Fibroblast of the aortic adventitia (primary cell): ENCODE results near the gene COA1. TPM values are rescaled to one million over a fixed set of nuclear protein-coding genes. Genes with fewer than 3 reads are reported as not detected.

ENCODE experiments used
- DNase-seq: peaks from one replicate; pipeline ENCODE4 v3.0.0-alpha.2; 2010; ENCODE audit warnings: low read depth
- H3K4me3 ChIP-seq: 2 replicates; pipeline ENCODE4 v1.5.1; 2011; ENCODE audit warnings: low read depth, mild to moderate bottlenecking, control low read depth, low read length, moderate library complexity
- total RNA-seq: library from RNA; depleted of rRNA; stranded (reverse); fragments of >200 nt; gene quantifications from 2 replicates; pipeline ENCODE4 v1.2.3, GENCODE V29; 2012; ENCODE audit warnings: low replicate concordance
- TF ChIP-seq, protein P1 (sequence below): IDR thresholded peaks from 2 replicates; pipeline ENCODE4 v1.5.1; 2011; ENCODE audit warnings: mild to moderate bottlenecking, low read length, control low read depth, inconsistent platforms; ENCODE audit not compliant: insufficient read depth

Gene COA1
- total RNA-seq, 1 donor, result 71.4 TPM

DNA sequence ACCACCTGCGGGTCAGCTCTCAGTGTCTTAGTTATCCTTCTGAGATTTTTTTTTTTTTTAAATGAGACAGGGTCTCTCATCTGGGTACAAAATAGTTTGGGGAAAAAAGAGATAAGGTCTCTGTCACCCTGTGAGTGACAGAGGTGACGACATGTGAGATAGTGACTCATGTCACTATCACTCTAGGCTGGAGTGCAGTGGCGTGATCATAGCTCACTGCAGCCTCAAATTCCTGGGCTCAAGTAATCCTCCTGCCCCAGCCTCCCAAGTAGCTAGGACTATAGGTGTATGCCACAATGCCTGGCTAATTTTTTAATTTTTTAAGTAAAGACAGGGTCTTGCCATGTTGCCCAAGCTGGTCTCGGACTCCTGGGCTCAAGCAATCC, 39.6 kb upstream of the COA1 start:
- no peak for DNase-seq
- TF ChIP-seq, protein P1, sequence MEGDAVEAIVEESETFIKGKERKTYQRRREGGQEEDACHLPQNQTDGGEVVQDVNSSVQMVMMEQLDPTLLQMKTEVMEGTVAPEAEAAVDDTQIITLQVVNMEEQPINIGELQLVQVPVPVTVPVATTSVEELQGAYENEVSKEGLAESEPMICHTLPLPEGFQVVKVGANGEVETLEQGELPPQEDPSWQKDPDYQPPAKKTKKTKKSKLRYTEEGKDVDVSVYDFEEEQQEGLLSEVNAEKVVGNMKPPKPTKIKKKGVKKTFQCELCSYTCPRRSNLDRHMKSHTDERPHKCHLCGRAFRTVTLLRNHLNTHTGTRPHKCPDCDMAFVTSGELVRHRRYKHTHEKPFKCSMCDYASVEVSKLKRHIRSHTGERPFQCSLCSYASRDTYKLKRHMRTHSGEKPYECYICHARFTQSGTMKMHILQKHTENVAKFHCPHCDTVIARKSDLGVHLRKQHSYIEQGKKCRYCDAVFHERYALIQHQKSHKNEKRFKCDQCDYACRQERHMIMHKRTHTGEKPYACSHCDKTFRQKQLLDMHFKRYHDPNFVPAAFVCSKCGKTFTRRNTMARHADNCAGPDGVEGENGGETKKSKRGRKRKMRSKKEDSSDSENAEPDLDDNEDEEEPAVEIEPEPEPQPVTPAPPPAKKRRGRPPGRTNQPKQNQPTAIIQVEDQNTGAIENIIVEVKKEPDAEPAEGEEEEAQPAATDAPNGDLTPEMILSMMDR, result no peak
- no peak overlapping the region for H3K4me3 ChIP-seq

DNA sequence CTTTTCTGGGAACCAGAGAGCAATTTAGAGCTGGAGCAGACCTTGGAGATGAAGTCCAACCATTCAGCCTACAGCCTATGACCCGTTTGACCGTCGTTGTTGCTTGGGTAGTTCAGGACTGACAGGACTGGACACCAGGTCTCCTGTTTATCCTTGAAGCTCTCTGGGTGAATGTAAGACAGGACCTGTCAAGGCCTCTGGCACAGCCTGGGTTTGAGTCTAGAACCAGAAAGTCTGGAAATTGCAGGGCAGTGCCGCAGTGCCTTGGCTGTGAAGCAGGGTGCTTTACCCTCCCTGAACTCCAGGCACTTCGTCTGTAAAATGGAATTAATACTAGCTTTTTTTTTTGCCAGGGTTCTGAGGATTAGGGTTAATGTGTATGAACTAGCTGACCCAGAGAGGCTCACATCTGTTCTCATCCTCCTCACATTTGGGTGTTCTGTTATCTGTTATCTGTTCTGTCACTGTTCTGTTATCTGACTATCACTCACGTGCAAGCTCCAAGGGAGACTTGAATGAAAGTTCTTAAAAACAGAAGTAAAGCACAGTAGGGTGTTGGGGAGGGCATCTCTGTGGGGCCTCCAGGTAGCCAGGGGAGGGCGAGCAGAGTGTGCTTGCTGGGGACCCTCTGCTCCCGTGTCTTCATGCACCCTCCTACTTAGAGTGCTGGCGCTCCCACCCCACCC, 39.0 kb upstream of the COA1 start:
- TF ChIP-seq, protein P1, result no peak

DNA sequence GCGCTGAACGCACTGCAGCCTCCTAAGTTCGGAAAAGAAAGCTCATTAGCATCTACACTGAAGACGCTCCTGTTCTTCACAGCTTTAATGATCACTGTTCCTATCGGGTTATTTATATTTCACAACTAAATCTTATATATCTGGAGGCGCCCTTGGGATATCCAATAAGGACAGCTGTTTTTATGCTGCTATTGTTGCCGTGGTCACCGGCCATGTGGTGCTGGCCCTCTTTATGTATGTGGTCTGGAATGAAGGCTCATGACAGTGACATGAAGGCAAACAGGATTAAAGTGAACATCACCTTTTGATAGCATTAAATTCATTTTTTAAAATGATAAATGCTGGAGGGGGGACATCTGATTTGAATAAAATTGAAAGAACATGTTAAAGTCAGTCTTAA, 38.0 kb upstream of the COA1 start:
- no peak for DNase-seq
- H3K4me3 ChIP-seq, result no peak overlapping the region
- TF ChIP-seq, protein P1, result no peak

More for the DNA sequence above, 39.0 kb upstream of the COA1 start:
- no peak overlapping the region for H3K4me3 ChIP-seq
- no peak for DNase-seq

DNA sequence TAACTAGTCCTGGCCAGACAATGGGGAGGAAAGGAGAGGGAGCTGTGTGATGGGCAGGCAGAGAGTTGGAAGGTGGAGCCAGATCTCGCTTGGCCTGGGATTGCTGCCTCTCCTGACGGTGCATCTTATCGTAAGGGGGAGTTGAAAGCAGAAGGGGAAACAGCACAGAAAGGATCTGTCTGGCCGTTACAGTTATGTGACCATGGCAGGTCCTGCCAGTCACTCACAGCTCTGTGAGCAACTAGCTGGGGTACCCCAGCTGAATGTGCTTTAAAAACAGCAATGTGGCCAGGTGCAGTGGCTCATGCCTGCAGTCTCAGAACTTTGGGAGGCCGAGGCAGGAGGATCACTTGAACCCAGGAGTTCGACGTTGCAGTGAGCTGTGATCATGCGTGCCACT, 37.2 kb upstream of the COA1 start:
- DNase-seq, result no peak
- TF ChIP-seq, protein P1, result no peak

DNA sequence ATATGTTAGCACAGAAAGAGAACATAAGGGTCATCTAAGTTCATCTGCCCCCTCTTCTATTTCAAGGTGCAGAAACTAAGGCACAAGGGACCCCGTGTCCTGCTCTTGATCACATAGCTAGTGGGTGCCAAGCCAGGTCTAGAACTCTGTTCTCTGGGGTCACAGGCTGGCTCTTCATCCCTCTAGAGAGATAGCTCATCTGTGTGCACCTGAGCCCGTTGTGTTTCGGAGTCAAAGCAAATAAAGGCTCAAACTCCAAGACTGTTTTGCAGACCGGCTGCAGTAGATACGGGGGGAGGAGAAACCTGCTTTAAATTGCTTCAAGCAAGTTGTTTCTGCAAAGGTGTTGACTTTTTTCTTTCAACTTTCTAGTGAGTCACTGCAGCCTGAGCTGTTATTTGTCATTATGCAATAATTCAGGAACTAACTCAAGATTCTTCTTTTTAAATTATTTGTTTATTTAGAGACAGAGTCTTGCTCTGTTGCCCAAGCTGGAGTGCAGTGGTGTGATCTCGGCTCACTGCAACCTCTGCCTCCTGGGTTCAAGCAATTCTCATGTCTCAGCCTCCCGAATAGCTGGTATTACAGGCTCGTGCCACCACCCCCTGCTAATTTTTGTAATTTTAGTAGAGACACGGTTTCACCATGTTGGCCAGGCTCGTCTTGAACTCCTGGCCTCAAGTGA, 35.6 kb upstream of the COA1 start:
- peak; percentile 22 for DNase-seq
- TF ChIP-seq, protein P1, result no peak
- H3K4me3 ChIP-seq, result no peak overlapping the region

More for the DNA sequence above, 37.2 kb upstream of the COA1 start:
- no peak overlapping the region for H3K4me3 ChIP-seq

DNA sequence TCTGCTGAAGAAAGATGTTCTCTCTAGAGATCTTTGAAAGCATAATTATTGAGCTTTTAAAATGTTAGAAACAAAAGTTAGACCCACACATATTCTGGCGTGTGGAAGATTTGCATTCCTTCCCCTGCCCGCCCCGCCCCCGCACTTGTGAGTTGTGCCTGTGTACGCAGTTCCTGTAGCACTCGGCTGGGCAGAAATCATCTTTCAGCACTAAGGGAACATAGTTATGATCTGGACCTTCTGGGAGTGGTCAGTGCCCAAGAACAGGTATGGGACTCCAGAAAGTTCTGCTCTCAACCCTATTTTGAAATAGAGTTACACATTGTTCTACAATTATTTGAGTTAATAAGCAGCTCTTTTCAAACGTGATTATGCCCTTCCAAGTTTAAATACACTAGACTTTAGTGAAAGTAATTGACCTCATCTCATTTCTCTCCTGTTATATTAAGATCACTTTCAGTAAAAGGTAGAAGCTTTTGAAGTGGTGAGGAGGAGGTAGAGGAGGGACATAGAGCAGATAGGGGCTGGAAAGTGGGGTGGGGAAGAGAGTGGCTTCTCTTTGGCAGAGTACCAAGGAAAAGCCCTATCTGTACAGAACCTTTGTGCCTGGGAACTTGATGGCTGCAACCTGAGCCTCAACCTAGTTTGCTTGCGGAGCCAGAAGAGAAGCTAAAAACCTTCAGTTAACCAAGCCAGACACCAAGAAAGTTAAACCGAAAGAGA, 34.9 kb upstream of the COA1 start:
- DNase-seq, result no peak
- TF ChIP-seq, protein P1, result no peak
- no peak overlapping the region for H3K4me3 ChIP-seq
